Activated CD8-positive, alpha-beta T cell treated with anti-CD3 and anti-CD28 coated beads for 36 hours (primary cell): ENCODE measurements around the gene C6orf15. TPM values are rescaled to one million over a fixed set of nuclear protein-coding genes. Genes with fewer than 3 reads are reported as not detected.
A peak's percentile ranks its signal among the peaks of the same experiment; 100 is the strongest.

ENCODE experiments used
- ATAC-seq: fragments of 200-7000 bp; cut with Tn5 transposase; one replicate; pipeline ENCODE4 v1.10.0; 2021; ENCODE audit warnings: mild to moderate bottlenecking, moderate library complexity
- CTCF ChIA-PET: fragments of 350-600 bp; sonication (Branson Sonifier 250); formaldehyde crosslinking; loops from one replicate; lab custom pipeline; 2021; ENCODE audit warnings: antibody characterized with exemption; lab: Charles Lee
- POLR2A ChIA-PET: fragments of 350-600 bp; sonication (Branson Sonifier 250); formaldehyde crosslinking; loops from one replicate; lab custom pipeline; 2021; ENCODE audit warnings: antibody characterized with exemption; lab: Charles Lee
- DNase-seq: peaks from one replicate; pipeline ENCODE4 v3.0.0-alpha.2; 2020
- H3K27ac Mint-ChIP-seq: one replicate; pipeline ENCODE4 v1.8.0; 2021; ENCODE audit warnings: mild to moderate bottlenecking, mixed read lengths
- H3K27me3 Mint-ChIP-seq: one replicate; pipeline ENCODE4 v1.8.0; 2021; ENCODE audit warnings: mixed read lengths
- H3K36me3 Mint-ChIP-seq: one replicate; pipeline ENCODE4 v1.8.0; 2021; ENCODE audit warnings: low read depth, mixed read lengths
- H3K4me1 Mint-ChIP-seq: one replicate; pipeline ENCODE4 v1.8.0; 2021; ENCODE audit warnings: low read depth, mixed read lengths
- H3K4me3 Mint-ChIP-seq: one replicate; pipeline ENCODE4 v1.8.0; 2021; ENCODE audit warnings: mild to moderate bottlenecking, moderate library complexity, mixed read lengths
- H3K9me3 Mint-ChIP-seq: one replicate; pipeline ENCODE4 v1.8.0; 2021; ENCODE audit warnings: mixed read lengths
- intact Hi-C: fragments of 100-400 bp; cut with micrococcal nuclease; formaldehyde crosslinking; loops from one replicate; pipeline ENCODE4 v1.10.0; 2022
- total RNA-seq, 2 experiments: library from RNA; stranded (reverse); gene quantifications; one replicate each; pipeline ENCODE4 v1.2.3, GENCODE V29; 2021
- TF ChIP-seq, protein P1 (sequence below): fragments of 200-600 bp; IDR thresholded peaks from one replicate; pipeline ENCODE4 v1.8.0; 2022; ENCODE audit warnings: antibody characterized with exemption, mild to moderate bottlenecking

C6orf15 gene
- total RNA-seq, 2 experiments from 2014 or later = not detected

DNA sequence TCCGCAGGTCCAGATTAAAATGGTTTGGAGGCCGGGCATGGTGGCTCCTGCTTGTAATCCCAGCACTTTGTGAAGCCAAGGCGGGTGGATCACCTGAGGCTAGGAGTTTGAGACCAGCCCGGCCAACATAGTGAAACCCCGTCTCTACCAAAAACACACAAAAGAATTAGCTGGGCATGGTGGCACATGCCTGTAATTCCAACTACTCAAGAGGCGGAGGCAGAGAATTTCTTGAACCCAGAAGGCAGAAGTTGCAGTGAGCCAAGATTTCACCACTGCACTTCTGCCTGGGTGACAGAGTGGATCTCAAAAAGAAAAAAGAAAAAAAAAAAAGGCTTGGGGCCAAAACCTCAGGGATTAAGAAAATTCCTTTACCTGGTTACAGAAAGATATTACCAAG is 30.5 kb downstream of the C6orf15 start:
- TF ChIP-seq, protein P1, sequence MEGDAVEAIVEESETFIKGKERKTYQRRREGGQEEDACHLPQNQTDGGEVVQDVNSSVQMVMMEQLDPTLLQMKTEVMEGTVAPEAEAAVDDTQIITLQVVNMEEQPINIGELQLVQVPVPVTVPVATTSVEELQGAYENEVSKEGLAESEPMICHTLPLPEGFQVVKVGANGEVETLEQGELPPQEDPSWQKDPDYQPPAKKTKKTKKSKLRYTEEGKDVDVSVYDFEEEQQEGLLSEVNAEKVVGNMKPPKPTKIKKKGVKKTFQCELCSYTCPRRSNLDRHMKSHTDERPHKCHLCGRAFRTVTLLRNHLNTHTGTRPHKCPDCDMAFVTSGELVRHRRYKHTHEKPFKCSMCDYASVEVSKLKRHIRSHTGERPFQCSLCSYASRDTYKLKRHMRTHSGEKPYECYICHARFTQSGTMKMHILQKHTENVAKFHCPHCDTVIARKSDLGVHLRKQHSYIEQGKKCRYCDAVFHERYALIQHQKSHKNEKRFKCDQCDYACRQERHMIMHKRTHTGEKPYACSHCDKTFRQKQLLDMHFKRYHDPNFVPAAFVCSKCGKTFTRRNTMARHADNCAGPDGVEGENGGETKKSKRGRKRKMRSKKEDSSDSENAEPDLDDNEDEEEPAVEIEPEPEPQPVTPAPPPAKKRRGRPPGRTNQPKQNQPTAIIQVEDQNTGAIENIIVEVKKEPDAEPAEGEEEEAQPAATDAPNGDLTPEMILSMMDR = no peak
- Mint-ChIP-seq H3K4me1 (peaks cover 10% of the 10 kb centered on the region), H3K36me3 (no peaks in the 10 kb centered on the region), H3K4me3 (no peak overlapping the region), H3K27me3 (no peaks in the 10 kb centered on the region), H3K27ac (no peak overlapping the region), H3K9me3 (no peaks in the 10 kb centered on the region)
- intact Hi-C loops = no loop called here
- ATAC-seq = no peak
- CTCF ChIA-PET = interaction anchor here (7.7 kb wide), 1 partner anchor 167 kb away, joined by 116 read pairs; the partner anchor contains the start of gene VARS2
- DNase-seq = no peak
- POLR2A ChIA-PET = interaction anchor here (1.0 to 1.5 kb wide), 3 partner anchors 13 to 161 kb away, joined by 3 read pairs; no protein-coding TSS in a partner anchor

DNA sequence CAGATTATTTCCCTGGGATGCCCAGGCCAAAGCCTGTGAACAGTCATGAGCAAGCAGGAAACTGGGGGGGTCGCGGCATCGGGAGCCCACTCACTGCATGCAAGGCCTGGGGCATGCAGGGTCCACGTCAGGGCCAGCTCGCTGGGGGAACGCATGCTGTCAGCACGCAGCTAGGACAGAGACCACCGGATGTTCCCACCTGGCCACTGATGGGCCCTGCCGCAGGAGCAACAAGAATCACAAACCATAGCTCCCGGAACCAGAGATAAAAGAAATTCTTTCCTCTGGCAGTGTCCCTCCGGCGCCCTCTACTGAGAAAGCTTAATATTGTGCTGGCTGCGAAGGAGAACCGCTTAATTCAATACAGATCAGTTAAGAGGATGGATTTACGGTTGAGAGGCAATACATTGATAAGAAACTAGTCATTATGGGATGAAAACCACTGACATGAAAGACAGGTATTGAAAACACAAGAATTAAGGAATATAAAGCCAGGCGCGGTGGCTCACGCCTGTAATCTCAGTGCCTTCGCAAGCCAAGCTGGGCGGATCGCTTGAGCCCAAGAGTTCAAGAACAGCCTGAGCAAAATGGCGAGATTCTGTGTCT is 32.6 kb downstream of the C6orf15 start:
- intact Hi-C loops = loop anchor here (5.0 kb wide), 1 partner anchor 252 kb away; no protein-coding TSS in a partner anchor
- DNase-seq (peak; percentile 84), ATAC-seq (peak; percentile 91)
- H3K4me1 Mint-ChIP-seq = peaks cover 8% of the 10 kb centered on the region
- no peaks in the 10 kb centered on the region for H3K36me3 Mint-ChIP-seq
- TF ChIP-seq, protein P1 = peak; percentile 91
- ChIA-PET POLR2A (interaction anchor here (0.8 to 1.4 kb wide), 4 partner anchors 14 to 358 kb away, joined by 3 to 5 read pairs (median 4); no protein-coding TSS in a partner anchor), CTCF (interaction anchor here (0.6 to 7.7 kb wide), 69 partner anchors 8 to 595 kb away, joined by 3 to 116 read pairs (median 4); partner anchors contain the start of genes ATAT1, GTF2H4, MDC1 and MUCL3)
- peak overlapping the region; percentile 58 for H3K4me3 Mint-ChIP-seq
- no peaks in the 10 kb centered on the region for H3K9me3 Mint-ChIP-seq
- no peaks in the 10 kb centered on the region for H3K27me3 Mint-ChIP-seq
- no peak overlapping the region for H3K27ac Mint-ChIP-seq

DNA sequence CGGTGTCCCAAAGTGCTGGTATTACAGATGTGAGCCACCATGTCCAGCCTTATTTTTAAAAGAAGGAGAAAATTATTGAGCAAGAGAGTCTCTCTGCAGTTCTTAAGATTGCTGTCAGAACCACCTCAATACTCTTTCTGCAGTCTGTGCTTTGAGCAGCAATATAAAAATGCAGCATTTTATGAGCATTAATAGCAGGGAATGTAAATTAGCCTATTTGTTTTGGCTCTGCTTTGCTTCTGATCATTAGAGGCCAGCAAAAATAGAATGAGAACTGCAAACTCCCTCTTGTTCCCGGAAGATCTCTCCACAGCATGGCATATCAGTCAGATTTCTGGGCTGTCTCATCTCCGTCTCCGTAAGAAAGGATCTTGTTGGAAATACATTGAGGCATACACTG is 35.8 kb downstream of the C6orf15 start:
- H3K9me3 Mint-ChIP-seq = no peaks in the 10 kb centered on the region
- DNase-seq (no peak), ATAC-seq (no peak)
- CTCF ChIA-PET = interaction anchor here (1.2 to 1.4 kb wide), 2 partner anchors 10 to 345 kb away, joined by 3 read pairs; no protein-coding TSS in a partner anchor
- POLR2A ChIA-PET = interaction anchor here (1.0 kb wide), 1 partner anchor 12 kb away, joined by 3 read pairs; no protein-coding TSS in a partner anchor
- intact Hi-C loops = loop anchor here (5.0 kb wide), 1 partner anchor 249 kb away; no protein-coding TSS in a partner anchor
- H3K4me1 Mint-ChIP-seq = peaks cover 8% of the 10 kb centered on the region
- H3K36me3 Mint-ChIP-seq = no peaks in the 10 kb centered on the region
- H3K27ac Mint-ChIP-seq = no peak overlapping the region
- TF ChIP-seq, protein P1 = no peak
- H3K27me3 Mint-ChIP-seq = no peaks in the 10 kb centered on the region
- H3K4me3 Mint-ChIP-seq = no peak overlapping the region

DNA sequence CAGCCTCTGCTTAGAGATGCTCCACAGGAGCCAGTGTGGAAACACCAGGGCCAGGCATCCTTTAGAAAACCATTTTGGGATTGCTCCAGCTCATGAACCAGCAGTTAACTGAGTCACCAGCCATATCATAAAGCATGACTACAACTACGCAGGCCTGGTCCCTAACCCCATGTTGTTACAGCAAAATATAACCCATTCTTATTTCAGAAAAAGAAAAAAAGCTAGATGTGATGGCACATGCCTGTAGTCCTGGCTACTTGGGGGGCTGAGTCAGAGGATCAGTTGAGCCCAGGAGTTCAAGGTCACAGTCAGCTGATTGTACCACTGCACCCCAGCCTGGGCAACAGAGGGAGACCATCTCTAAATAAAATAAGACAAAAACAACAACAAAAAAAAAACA is 36.8 kb downstream of the C6orf15 start:
- H3K36me3 Mint-ChIP-seq = no peaks in the 10 kb centered on the region
- TF ChIP-seq, protein P1 = no peak
- H3K4me1 Mint-ChIP-seq = peaks cover 8% of the 10 kb centered on the region
- no peak overlapping the region for H3K4me3 Mint-ChIP-seq
- no peak for DNase-seq
- H3K27me3 Mint-ChIP-seq = no peaks in the 10 kb centered on the region
- ChIA-PET CTCF (interaction anchor here (1.1 kb wide), 1 partner anchor 160 kb away, joined by 4 read pairs; no protein-coding TSS in a partner anchor), POLR2A (interaction anchor here (1.0 kb wide), 1 partner anchor 11 kb away, joined by 3 read pairs; no protein-coding TSS in a partner anchor)
- no peaks in the 10 kb centered on the region for H3K9me3 Mint-ChIP-seq
- H3K27ac Mint-ChIP-seq = no peak overlapping the region
- intact Hi-C loops = loop anchor here (5.0 kb wide), 1 partner anchor 248 kb away; no protein-coding TSS in a partner anchor
- ATAC-seq = no peak

DNA sequence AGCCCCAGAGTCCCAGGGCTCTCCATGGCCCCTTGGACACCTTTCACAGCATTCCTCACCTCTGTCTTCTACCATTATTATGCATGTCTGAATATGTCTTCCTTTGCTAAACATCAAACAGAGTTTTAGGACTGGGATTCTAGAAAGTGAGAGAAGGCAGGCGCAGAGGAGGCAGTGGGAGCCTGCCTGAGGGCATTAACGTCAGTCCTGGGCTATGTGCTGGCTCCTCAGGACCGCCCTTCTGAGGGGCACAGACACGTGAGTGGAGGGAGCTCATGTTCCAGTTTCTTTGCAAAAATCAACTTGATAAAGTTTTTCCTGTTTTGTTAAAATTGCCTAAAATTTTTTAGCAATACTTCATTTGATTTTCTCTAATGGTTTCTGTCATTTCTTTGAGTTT is 38.0 kb downstream of the C6orf15 start:
- ATAC-seq (no peak), DNase-seq (no peak)
- Mint-ChIP-seq H3K36me3 (no peaks in the 10 kb centered on the region), H3K4me3 (no peak overlapping the region), H3K4me1 (peaks cover 4% of the 10 kb centered on the region), H3K9me3 (no peaks in the 10 kb centered on the region), H3K27ac (no peak overlapping the region), H3K27me3 (no peaks in the 10 kb centered on the region)
- POLR2A ChIA-PET = no interaction called here
- CTCF ChIA-PET = interaction anchor here (1.6 to 3.9 kb wide), 2 partner anchors 12 to 29 kb away, joined by 4 to 14 read pairs; no protein-coding TSS in a partner anchor
- TF ChIP-seq, protein P1 = no peak
- intact Hi-C loops = no loop called here
